NCI-H345 treated with DMSO at 0.1 percent for 48 hours (cell line): ENCODE data around the gene PLSCR5.

Experiments used
- DNase-seq: peaks from one replicate; lab custom pipeline; 2025; ENCODE audit not compliant: unreplicated experiment; lab: John Stamatoyannopoulos, UW

PLSCR5 gene

DNA sequence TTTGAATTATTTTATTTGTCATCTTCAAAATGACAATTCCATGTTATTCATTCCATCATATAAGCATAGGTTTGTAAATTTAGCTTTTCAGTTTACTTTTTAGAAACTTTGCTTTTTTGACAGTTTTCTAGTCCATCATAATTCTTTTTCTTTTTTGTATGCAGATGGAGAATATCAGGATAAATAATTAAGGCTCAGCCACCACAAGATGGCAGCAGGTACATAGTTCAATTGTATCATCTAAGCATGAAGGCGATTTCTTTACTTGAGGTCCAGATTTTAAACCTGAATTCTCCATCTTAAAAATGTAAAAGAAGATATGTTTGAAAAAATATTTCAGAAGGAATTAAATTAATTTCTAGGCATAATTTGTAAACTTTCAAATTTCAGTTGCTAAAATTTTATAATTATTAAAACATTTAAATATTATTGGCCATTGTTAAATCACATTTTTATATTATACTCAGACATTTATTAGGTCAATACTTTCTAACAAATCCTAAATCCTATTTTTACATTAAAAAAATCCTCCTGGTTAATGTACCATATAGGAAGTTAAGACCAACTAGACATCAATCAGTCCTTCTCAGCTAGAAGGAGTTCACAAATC, 15.1 kb downstream of the PLSCR5 start:
- DNase-seq = peak; percentile 11

DNA sequence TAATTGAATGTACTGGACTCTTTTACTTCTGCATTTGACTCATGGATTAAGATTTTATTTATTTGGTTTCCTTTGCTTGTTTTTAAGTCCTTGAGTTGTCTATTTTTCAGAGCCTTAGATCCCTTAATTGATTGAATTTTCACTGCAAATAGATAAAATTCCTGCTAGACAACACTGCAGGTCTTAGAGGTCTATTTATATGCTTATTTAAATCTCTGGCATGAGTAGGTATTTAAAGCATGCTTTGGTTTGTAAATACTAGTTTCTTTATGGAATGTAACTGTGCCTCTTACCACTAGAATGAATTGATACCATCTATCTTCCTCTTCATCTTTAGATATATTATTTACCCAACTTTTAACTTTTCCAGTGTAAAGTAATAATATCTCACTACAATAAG, 20.0 kb downstream of the PLSCR5 start:
- DNase-seq = no peak

DNA sequence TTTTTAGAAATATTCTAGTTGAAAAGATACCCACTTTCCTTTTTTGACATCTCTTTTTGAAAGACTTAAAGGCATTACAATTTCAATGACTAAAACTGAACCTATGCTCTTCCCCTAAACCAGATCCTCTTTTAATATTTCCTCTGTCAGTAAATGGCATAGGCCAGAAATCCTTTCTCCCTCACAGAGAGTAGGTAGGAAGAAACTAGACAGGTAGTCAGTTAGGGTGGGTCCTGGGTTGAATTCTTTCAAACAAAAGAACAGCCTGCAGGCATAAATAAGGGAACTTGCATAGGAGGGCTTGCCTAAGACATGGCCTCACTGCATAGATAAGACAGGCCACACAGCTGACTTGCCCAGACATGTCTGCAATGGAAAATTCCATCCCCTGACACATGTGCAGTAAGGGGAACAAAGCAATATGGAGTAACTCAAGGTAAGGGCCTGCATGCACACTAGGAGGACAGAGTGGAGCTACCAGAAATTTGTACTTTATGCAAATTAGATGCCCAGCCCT, 23.1 kb downstream of the PLSCR5 start:
- DNase-seq = no peak

GRCh38 chr3:146581080-146581601, 24.0 kb downstream of the PLSCR5 start:
- no peak for DNase-seq

DNA sequence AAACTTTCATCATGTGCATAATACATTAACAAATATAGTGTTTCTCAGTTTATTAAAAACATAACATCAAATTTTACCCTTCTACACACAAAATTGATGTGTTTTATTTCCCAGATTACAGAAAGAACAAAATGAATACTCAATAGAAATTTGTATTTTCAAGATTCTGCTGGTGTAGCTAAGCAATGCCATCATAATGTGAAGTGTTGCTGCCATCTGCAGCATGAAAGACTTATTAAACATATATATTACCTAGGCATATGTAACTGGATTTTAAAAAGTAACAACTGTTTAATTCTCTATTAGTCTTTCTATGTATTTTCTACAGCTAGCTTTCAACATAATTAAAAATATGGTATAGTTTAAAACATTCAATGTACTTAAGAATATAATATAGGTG, 27.5 kb downstream of the PLSCR5 start:
- no peak for DNase-seq

GRCh38 chr3:146575636-146576035, 29.5 kb downstream of the PLSCR5 start:
- no peak for DNase-seq

DNA sequence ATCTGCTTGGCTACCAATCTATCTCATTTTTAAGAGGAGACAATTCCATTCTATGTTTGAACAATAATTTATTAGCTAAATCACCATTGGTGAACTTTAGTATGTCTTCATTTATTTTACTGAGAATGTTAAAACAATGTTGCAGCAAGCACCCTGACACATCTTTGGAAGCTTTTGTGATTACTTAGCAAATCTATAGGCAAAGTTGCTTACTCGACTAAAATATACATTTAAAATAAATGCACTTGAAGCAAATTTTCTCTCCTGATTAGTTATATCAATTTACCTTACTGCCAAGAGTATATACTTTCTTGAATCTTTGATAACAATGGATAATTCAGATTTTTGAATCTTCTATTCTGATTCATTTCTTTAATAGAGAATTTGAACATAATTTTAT, 31.0 kb downstream of the PLSCR5 start:
- DNase-seq = no peak

- no peak for DNase-seq
Measured at GRCh38 chr3:146569314-146569713, 35.8 kb downstream of the PLSCR5 start.

DNA sequence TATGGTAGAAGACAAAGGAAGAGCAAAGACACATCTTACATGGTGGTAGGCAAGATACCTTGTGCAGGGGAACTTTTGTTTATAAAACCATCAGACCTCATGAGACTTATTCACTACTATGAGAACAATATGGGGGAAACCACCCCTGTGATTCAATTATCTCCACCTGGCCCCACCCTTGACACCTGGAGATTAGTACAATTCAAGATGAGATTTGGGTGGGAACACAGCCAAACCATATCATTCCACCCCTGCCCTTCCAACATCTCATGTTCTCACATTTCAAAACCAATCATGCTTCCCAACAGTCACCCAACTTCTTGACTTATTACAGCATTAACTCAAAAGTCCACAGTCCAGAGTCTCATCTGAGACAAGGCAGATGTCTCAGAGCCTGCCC, 39.0 kb downstream of the PLSCR5 start:
- no peak for DNase-seq

DNA sequence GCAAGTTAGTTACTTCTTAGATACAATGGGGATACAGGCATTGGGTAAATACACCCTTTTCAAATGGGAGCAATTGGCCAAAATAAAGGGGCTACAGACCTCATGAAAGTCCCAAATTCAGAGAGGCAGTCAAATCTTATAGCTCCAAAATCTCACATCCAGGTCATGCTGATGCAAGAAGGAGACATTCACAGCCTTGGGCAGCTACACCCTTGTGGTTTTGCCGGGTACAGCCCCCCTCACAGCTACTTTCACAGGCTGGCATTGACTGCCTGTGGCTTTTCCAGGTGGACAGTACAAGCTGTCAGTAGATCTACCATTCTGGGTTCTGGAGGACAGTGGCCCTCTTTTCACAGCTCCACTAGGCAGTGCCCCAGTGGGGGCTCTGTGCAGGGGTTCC, 43.3 kb downstream of the PLSCR5 start:
- no peak for DNase-seq

DNA sequence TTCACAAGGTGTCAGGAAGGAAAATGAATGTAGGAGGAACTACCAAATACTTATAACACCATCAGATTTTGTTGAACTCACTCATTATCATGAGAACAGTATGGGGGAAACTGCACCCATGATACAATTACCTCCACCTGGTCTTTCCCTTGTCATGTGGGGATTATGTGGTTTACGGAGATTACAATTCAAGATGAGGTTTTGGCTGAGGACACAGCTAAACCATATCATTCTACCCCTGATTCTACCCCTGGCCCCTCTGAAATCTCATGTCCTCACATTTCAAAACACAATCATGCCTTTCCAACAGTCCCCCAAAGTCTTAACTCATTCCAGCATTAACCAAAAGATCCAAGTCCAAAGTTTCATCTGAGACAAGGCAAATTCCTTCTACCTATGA, 43.7 kb downstream of the PLSCR5 start:
- no peak for DNase-seq

GRCh38 chr3:146560678-146561077, 44.5 kb downstream of the PLSCR5 start:
- no peak for DNase-seq

- no peak for DNase-seq
Measured at GRCh38 chr3:146559388-146559787, 45.8 kb downstream of the PLSCR5 start.

- DNase-seq = no peak
Measured at GRCh38 chr3:146558781-146559180, 46.4 kb downstream of the PLSCR5 start.

- no peak for DNase-seq
Measured at GRCh38 chr3:146557745-146558144, 47.4 kb downstream of the PLSCR5 start.

GRCh38 chr3:146555311-146555710, 49.8 kb downstream of the PLSCR5 start:
- DNase-seq = no peak

GRCh38 chr3:146554151-146554760, 50.9 kb downstream of the PLSCR5 start:
- no peak for DNase-seq

GRCh38 chr3:146550743-146551510, 54.2 kb downstream of the PLSCR5 start:
- DNase-seq = no peak

- no peak for DNase-seq
Measured at GRCh38 chr3:146550070-146550615, 55.0 kb downstream of the PLSCR5 start.

GRCh38 chr3:146547235-146547835, 57.8 kb downstream of the PLSCR5 start:
- DNase-seq = no peak

- no peak for DNase-seq
Measured at GRCh38 chr3:146546366-146546965, 58.7 kb downstream of the PLSCR5 start.
